AG10803 (cell line): ENCODE results near the gene PCDHA8.
"Not testable (repeated sequence)": the region's sequence is repeated elsewhere in the genome, so short reads cannot be mapped to it uniquely, and the experiment has no call there.

Experiments used
- DNase-seq: peaks from one replicate; pipeline ENCODE4 v3.0.0; 2010; ENCODE audit warnings: low read depth
- H3K4me3 ChIP-seq: 2 replicates; pipeline ENCODE4 v1.5.1; 2011; ENCODE audit warnings: mild to moderate bottlenecking, low read length, control low read depth
- TF ChIP-seq, protein P1 (sequence below): conservative IDR thresholded peaks from 2 replicates; pipeline ENCODE4 v1.5.1; 2011; ENCODE audit warnings: mild to moderate bottlenecking, low read length, control low read depth, inconsistent platforms

PCDHA8 gene

GRCh38 chr5:140842798-140843733, 2.1 kb downstream of the PCDHA8 start:
- TF ChIP-seq, protein P1, sequence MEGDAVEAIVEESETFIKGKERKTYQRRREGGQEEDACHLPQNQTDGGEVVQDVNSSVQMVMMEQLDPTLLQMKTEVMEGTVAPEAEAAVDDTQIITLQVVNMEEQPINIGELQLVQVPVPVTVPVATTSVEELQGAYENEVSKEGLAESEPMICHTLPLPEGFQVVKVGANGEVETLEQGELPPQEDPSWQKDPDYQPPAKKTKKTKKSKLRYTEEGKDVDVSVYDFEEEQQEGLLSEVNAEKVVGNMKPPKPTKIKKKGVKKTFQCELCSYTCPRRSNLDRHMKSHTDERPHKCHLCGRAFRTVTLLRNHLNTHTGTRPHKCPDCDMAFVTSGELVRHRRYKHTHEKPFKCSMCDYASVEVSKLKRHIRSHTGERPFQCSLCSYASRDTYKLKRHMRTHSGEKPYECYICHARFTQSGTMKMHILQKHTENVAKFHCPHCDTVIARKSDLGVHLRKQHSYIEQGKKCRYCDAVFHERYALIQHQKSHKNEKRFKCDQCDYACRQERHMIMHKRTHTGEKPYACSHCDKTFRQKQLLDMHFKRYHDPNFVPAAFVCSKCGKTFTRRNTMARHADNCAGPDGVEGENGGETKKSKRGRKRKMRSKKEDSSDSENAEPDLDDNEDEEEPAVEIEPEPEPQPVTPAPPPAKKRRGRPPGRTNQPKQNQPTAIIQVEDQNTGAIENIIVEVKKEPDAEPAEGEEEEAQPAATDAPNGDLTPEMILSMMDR, result no peak
- no peak for DNase-seq
- H3K4me3 ChIP-seq, result no peak overlapping the region

DNA sequence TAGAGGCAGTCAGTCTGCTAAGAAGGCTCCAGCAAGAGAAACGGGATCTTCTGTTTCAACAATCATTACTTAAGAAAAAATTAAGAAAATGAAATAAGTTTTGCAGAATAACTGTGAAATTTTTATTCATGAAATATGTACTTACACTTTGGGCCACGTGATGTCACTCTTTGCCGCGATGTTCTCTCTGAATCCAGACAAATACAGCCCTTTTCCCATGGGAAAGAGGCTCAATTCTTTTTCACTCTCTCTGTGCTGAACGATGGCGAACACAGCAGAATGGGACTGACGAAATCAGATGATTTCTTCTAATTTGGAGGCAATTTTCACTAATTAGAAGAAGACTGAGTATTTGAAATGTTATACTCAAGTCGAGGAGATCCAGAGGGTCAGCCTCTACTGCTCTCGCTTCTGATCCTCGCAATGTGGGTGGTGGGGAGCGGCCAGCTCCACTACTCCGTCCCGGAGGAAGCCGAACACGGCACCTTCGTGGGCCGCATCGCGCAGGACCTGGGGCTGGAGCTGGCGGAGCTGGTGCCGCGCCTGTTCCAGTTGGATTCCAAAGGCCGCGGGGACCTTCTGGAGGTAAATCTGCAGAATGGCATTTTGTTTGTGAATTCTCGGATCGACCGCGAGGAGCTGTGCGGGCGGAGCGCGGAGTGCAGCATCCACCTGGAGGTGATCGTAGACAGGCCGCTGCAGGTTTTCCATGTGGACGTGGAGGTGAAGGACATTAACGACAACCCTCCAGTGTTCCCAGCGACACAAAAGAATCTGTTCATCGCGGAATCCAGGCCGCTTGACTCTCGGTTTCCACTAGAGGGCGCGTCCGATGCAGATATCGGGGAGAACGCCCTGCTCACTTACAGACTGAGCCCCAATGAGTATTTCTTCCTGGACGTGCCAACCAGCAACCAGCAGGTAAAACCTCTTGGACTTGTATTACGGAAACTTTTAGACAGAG, 7.4 kb downstream of the PCDHA8 start, which contains the start of gene PCDHA9:
PCDHA9 (plus strand) TSS at position 244 of the 964 bp plus-strand sequence; CDS start at position 358, 114 bp downstream.
- H3K4me3 ChIP-seq, DNase-seq: not testable (repeated sequence)

DNA sequence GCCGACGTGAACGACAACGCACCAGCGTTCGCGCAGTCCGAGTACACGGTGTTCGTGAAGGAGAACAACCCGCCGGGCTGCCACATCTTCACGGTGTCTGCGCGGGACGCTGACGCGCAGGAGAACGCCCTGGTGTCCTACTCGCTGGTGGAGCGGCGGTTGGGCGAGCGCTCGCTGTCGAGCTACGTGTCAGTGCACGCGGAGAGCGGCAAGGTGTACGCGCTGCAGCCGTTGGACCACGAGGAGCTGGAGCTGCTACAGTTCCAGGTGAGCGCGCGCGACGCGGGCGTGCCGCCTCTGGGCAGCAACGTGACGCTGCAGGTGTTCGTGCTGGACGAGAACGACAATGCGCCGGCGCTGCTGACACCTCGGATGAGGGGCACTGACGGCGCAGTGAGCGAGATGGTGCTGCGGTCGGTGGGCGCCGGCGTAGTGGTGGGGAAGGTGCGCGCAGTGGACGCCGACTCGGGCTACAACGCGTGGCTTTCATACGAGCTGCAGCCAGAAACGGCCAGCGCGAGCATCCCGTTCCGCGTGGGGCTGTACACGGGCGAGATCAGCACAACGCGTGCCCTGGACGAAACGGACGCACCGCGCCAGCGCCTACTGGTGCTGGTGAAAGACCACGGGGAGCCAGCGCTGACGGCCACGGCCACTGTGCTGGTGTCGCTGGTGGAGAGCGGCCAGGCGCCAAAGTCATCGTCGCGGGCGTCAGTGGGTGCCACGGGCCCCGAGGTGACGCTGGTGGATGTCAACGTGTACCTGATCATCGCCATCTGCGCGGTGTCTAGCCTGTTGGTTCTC, 9.0 kb downstream of the PCDHA8 start:
- H3K4me3 ChIP-seq, DNase-seq: not testable (repeated sequence)

DNA sequence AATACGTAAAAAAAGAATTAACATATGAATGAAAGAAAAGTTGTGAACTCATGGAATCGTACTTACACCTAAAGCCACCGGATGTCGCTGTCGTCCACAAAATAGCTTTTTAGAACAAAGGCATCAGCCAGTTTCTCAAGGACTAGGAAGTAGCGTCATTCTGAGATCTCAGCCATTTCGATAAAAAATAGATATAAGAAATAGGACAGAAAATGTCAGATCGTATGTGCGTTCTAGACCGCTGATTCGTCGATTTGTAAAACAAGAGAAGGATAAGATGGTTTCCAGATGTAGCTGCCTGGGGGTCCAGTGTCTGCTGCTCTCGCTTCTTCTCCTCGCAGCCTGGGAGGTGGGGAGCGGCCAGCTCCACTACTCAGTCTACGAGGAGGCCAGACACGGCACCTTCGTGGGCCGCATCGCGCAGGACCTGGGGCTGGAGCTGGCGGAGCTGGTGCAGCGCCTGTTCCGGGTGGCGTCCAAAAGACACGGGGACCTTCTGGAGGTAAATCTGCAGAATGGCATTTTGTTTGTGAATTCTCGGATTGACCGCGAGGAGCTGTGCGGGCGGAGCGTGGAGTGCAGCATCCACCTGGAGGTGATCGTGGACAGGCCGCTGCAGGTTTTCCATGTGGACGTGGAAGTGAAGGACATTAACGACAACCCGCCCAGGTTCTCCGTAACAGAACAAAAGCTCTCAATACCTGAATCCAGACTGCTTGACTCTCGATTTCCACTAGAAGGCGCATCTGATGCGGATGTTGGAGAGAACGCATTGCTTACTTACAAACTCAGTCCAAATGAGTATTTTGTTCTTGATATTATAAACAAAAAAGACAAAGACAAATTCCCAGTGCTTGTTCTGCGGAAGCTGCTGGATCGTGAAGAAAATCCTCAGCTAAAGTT, 15.0 kb downstream of the PCDHA8 start, which contains the start of gene PCDHA10:
PCDHA10 (plus strand) TSS at position 126 of the 903 bp plus-strand sequence; CDS start at position 278, 152 bp downstream.
- TF ChIP-seq, protein P1, result no peak; the same call in 1 of the 2 replicates
- no peak for DNase-seq
- H3K4me3 ChIP-seq, result no peak within 1 kb of the TSS

DNA sequence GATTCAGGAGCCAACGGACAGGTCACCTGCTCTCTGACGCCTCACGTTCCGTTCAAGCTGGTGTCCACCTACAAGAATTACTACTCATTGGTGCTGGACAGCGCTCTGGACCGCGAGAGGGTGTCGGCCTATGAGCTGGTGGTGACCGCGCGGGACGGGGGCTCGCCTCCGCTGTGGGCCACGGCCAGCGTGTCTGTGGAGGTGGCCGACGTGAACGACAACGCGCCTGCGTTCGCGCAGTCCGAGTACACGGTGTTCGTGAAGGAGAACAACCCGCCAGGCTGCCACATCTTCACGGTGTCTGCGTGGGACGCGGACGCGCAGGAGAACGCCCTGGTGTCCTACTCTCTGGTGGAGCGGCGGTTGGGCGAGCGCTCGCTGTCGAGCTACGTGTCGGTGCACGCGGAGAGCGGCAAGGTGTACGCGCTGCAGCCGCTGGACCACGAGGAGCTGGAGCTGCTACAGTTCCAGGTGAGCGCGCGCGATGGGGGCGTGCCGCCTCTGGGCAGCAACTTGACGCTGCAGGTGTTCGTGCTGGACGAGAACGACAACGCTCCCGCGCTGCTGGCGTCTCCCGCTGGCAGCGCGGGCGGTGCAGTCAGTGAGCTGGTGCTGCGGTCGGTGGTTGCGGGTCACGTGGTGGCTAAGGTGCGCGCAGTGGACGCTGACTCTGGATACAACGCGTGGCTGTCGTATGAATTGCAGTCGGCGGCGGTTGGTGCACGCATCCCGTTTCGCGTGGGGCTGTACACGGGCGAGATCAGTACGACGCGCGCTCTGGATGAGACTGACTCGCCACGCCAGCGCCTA, 16.4 kb downstream of the PCDHA8 start:
- TF ChIP-seq, protein P1, result no peak
- no peak overlapping the region for H3K4me3 ChIP-seq
- no peak for DNase-seq

DNA sequence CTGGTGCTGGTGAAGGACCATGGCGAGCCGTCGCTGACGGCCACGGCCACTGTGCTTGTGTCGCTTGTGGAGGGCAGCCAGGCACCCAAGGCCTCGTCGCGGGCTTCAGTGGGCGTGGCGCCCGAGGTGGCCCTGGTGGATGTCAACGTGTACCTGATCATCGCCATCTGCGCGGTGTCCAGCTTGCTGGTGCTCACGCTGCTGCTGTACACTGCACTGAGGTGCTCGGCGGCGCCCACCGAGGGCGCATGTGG, 16.9 kb downstream of the PCDHA8 start:
- TF ChIP-seq, protein P1, result no peak
- H3K4me3 ChIP-seq, result no peak overlapping the region
- DNase-seq, result no peak
